NCI-H748 treated with DMSO at 0.1 percent for 48 hours (cell line): ENCODE data around the gene PODXL2.
"Not testable (repeated sequence)": the region's sequence is repeated elsewhere in the genome, so short reads cannot be mapped to it uniquely, and the experiment has no call there.

Experiments
- DNase-seq: peaks from one replicate; lab custom pipeline; 2025; lab: John Stamatoyannopoulos, UW

The PODXL2 gene

GRCh38 chr3:127690106-127690505 lies 61.1 kb downstream of the PODXL2 start:
- no peak for DNase-seq

DNA sequence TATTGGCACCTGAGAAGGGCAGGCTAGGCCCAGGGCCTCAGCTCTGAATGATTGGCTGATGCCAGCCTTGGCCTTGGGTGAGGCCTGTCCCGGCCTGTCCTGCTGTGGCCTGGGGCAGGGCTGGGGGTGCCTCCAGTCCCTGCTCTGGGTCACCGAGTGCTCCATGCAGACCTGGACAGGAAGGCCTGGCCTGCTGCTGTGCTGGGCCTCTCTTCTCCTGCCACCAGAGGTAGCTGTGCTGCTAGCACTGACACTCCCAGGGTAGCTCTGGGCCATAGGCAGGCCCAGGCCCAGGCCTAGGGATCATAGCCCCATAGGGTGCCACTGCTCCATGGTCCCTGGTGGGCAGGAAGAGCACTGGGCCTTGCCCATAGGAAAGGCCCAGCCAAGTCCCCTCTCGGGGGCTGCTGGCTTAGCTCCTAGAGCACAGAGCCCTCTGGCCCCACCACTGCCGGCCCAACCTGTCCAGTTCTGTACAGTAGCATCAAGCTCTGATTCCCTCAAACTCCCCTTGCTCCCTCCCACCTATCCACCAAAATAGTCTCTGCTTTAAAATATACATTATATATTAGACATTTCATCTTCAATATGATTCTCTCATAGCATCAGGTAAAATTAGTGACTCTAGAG lies 62.0 kb downstream of the PODXL2 start:
- DNase-seq = no peak

- no peak for DNase-seq
These were observed 62.5 kb downstream of the PODXL2 start for GRCh38 chr3:127691489-127691888.

GRCh38 chr3:127691974-127692373 lies 63.0 kb downstream of the PODXL2 start:
- DNase-seq = no peak

GRCh38 chr3:127692501-127693335 lies 63.7 kb downstream of the PODXL2 start:
- DNase-seq = no peak

- no peak for DNase-seq
These were observed 64.4 kb downstream of the PODXL2 start for GRCh38 chr3:127693336-127693843.

DNA sequence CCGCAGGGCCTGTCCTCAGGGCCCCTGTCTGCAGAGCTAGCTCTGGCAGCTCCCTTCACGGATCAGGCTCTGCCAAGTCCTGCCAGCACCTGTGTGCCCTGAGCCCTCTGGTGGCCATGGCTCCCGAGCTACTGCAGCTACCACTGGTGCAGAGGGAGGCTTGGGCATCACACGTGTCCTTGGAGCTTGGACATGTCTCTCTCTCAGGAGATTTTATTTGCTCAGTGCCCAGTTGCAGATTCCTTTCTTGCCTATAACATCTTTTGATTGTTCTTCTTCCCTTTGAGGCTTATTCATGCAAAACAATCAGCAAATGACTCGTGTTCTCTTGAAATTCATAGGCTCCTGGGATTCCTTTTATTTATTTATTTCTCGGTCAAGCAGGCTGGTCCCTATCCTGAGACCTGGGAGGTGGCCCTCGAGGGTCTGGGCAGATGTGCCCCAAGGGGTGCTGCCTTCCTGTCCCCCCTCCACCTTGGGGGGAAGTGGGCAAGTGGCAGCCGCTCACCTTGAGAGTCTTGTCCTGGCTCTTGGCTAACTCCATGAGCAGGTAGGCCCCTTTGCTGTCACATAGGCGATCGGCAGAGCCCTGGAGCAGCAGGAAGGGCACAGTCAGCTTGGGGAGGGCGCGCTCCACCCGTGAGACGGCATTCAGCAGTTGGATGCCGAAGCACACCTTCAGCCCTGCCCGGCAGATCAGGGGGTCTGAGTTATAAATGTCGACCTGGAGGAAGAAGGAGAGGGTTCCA lies 65.7 kb downstream of the PODXL2 start:
- no peak for DNase-seq

DNA sequence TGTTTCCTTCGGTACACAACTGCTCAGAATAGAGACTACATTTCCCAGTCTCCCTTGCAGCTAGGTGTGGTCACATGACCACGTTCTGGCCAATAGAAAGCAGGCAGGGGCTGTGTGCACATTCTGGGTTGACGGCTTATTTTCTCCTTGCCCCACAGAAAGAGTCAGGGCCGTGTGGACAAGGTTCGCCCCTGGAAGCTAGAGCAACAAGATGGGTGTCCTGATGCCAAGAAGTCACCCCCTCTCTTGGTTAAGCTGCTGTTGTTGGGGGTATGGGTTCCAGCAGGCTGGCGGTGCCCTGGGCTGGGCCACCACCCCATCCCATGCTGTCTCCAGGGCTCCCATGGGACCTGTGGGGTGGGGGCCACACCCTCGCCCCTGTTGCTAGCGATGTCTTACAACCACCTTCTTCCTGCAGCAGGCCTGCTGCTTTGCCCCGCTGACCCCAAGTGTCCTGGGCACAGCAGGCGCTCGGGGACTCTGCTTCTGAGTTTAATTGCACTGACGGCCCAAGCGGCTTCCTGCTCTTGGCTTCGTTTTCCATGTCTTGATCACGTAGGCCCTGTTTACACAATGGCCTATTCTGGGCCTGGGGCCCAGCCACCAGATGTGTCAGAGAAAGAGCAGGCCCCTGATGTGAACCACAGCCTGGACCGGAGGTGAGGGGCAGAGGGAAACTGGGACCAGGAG lies 68.7 kb downstream of the PODXL2 start:
- no peak for DNase-seq

- no peak for DNase-seq
These were observed 69.3 kb downstream of the PODXL2 start for GRCh38 chr3:127698286-127698685.

GRCh38 chr3:127698691-127699415 lies 69.9 kb downstream of the PODXL2 start:
- no peak for DNase-seq

- DNase-seq = no peak
These were observed 70.7 kb downstream of the PODXL2 start for GRCh38 chr3:127699416-127700300.

GRCh38 chr3:127700406-127700805 lies 71.4 kb downstream of the PODXL2 start:
- no peak for DNase-seq

- DNase-seq = no peak
These were observed 72.4 kb downstream of the PODXL2 start for GRCh38 chr3:127701280-127701911.

- DNase-seq = no peak
These were observed 73.2 kb downstream of the PODXL2 start for GRCh38 chr3:127702151-127702578.

DNA sequence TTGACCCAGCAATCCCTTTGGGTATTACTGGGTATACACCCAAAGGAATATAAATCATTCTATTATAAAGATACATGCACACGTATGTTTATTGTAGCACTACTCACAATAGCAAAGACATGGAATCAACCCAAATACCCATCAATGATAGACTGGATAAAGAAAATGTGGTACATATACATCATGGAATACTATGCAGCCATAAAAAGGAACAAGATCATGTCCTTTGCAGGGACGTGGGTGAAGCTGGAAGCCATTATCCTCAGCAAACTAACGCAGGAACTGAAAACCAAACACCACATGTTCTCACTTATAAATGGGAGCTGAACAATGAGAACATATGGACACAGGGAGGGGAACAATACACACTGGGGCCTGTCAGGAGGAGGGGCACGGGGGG lies 75.9 kb downstream of the PODXL2 start:
- not testable (repeated sequence) for DNase-seq

DNA sequence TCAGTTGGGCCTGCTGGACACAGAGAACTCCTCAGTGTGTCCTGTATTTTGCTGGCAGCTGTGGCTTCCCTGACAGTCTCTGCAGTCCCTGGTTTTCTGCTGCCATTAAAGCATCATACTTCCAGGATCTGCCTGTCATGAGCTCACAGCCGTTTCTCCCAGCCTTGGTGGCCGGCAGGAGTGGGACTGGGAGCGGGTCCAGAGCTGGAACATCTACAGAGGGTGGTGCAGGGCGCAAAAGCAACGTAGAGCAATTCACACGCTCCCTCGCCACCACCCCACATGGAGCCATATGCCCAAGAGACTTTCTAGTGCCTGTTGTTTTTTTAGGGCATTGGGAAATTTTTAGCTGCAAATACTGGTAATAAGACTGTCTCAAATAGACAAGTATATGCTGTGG lies 77.3 kb downstream of the PODXL2 start:
- no peak for DNase-seq

GRCh38 chr3:127706785-127707351 lies 77.9 kb downstream of the PODXL2 start:
- no peak for DNase-seq

DNA sequence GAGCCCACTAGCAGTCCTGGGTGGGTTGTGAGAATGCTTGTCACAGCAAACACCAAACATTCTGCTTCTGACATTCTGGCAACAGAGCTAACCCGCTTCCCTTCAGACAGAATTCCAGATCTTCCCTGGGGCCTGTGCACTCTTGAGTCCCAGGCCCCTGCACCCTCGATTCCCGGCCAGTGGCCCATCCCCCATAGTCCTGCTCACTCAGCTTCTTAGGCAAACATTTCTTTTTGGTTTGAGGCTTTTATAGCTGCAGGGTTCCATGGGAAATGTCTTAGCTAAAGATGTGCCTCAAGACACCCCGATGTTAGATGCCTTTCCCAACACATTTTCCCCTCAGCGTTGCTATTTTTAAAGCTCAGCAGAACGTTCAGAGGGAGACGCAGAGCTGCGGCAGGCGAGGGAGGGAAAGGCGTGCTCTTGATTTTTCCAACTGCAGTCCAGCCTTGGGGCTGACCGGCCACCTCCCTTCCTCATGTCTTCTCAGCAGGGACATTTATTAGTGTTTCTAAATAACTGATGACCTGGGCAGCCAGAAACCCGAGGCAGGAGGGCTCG lies 78.9 kb downstream of the PODXL2 start:
- no peak for DNase-seq

- no peak for DNase-seq
These were observed 79.9 kb downstream of the PODXL2 start for GRCh38 chr3:127708837-127709236.
